Measurements from ENCODE around the gene CCL18. TPM values are rescaled to one million over a fixed set of nuclear protein-coding genes. Genes with fewer than 3 reads are reported as not detected.

CCL18 gene
- total RNA-seq, 4 donors from 2014 or later = 0.69 TPM; not detected in 3

- intact Hi-C loops (cut with DNase I; ENCODE audit: low total_unique reads) = no loop called here
- Histone ChIP-seq H3K4me1 (no peaks in the 10 kb centered on the region), H3K36me3 (no peaks in the 10 kb centered on the region), H3K4me3 (no peak overlapping the region), H3K27me3 (no peaks in the 10 kb centered on the region), H3K27ac (no peak overlapping the region), H3K9me3 (peaks cover 0 to 6% of the 10 kb centered on the region in 2 donors)
- TF ChIP-seq CTCF (IDR thresholded peaks at IDR 0.05) (no peak), POLR2A (IDR thresholded peaks at IDR 0.05) (no peak)
- DNase-seq = no peak
These were observed 16.0 kb upstream of the CCL18 start for GRCh38 chr17:36048066-36048465.

GRCh38 chr17:36049643-36050042 is 14.4 kb upstream of the CCL18 start:
- Histone ChIP-seq H3K36me3 (no peaks in the 10 kb centered on the region), H3K4me1 (no peaks in the 10 kb centered on the region), H3K27me3 (no peaks in the 10 kb centered on the region), H3K9me3 (peaks cover 0 to 6% of the 10 kb centered on the region in 2 donors), H3K27ac (no peak overlapping the region), H3K4me3 (no peak overlapping the region)
- intact Hi-C loops (cut with DNase I; ENCODE audit: low total_unique reads) = no loop called here
- DNase-seq = no peak
- TF ChIP-seq POLR2A (IDR thresholded peaks at IDR 0.05) = no peak
- no peak for TF ChIP-seq CTCF (IDR thresholded peaks at IDR 0.05)

GRCh38 chr17:36055171-36055570 is 8.9 kb upstream of the CCL18 start:
- H3K27me3 ChIP-seq = no peaks in the 10 kb centered on the region
- no peaks in the 10 kb centered on the region for H3K9me3 ChIP-seq
- intact Hi-C loops (cut with DNase I; ENCODE audit: low total_unique reads) = no loop called here
- H3K4me1 ChIP-seq = no peaks in the 10 kb centered on the region
- no peaks in the 10 kb centered on the region for H3K36me3 ChIP-seq
- TF ChIP-seq POLR2A (IDR thresholded peaks at IDR 0.05) = no peak
- TF ChIP-seq CTCF (IDR thresholded peaks at IDR 0.05) = no peak
- H3K4me3 ChIP-seq = no peak overlapping the region
- H3K27ac ChIP-seq = no peak overlapping the region
- DNase-seq = no peak

- H3K4me1 ChIP-seq = no peaks in the 10 kb centered on the region
- no peaks in the 10 kb centered on the region for H3K36me3 ChIP-seq
- intact Hi-C loops (cut with DNase I; ENCODE audit: low total_unique reads) = no loop called here
- TF ChIP-seq POLR2A (IDR thresholded peaks at IDR 0.05) = no peak
- no peak for TF ChIP-seq CTCF (IDR thresholded peaks at IDR 0.05)
- no peak overlapping the region for H3K4me3 ChIP-seq
- H3K27me3 ChIP-seq = no peaks in the 10 kb centered on the region
- no peak overlapping the region for H3K27ac ChIP-seq
- no peak for DNase-seq
- H3K9me3 ChIP-seq = no peaks in the 10 kb centered on the region
These were observed 8.1 kb upstream of the CCL18 start for GRCh38 chr17:36055921-36056520.

- Histone ChIP-seq H3K4me3 (no peak overlapping the region), H3K36me3 (no peaks in the 10 kb centered on the region), H3K4me1 (no peaks in the 10 kb centered on the region), H3K27ac (no peak overlapping the region), H3K27me3 (no peaks in the 10 kb centered on the region), H3K9me3 (no peaks in the 10 kb centered on the region)
- DNase-seq = no peak
- intact Hi-C loops (cut with DNase I; ENCODE audit: low total_unique reads) = no loop called here
- TF ChIP-seq POLR2A (IDR thresholded peaks at IDR 0.05) = no peak
- TF ChIP-seq CTCF (IDR thresholded peaks at IDR 0.05) = no peak
These were observed 6.2 kb upstream of the CCL18 start for GRCh38 chr17:36057911-36058310.

All from uterus (tissue), 4 donors.